Prostate gland (tissue), 2 donors: ENCODE data around the gene ZNF579. TPM values are rescaled to one million over a fixed set of nuclear protein-coding genes. Genes with fewer than 3 reads are reported as not detected.
"Not testable (repeated sequence)": the region's sequence is repeated elsewhere in the genome, so short reads cannot be mapped to it uniquely, and the experiment has no call there.

Experiments used
- DNase-seq: peaks from one replicate; pipeline ENCODE4 v3.0.0-alpha.2; 2019; ENCODE audit warnings: low spot score
- H3K27ac ChIP-seq, 2 donors: fragments of 200-600 bp; sonication (generic); 2 replicates each; pipeline ENCODE4 v1.5.1; 2017 to 2019
- H3K27me3 ChIP-seq: fragments of 200-600 bp; sonication (generic); replicated peaks from 2 replicates; pipeline ENCODE4 v1.5.1; 2019; ENCODE audit not compliant: insufficient read depth
- H3K36me3 ChIP-seq, 2 donors: fragments of 200-600 bp; sonication (generic); 1 replicate in 1 of 2; 2 replicates in 1 of 2; pipeline versions ENCODE4 v1.5.1 to v1.8.1; 2017 to 2019
- H3K4me1 ChIP-seq: fragments of 200-600 bp; sonication (generic); replicated peaks from 2 replicates; pipeline ENCODE4 v1.5.1; 2019
- H3K4me3 ChIP-seq, 2 donors: fragments of 200-600 bp; sonication (generic); 2 replicates each; pipeline ENCODE4 v1.5.1; 2017 to 2019
- H3K9me3 ChIP-seq: fragments of 200-600 bp; sonication (generic); 2 replicates; pipeline ENCODE4 v1.5.1; 2017
- CTCF ChIP-seq, 4 experiments: fragments of 200-600 bp in 2 of 4; fragments of 450-650 bp in 2 of 4; sonication (generic) in 2 of 4; IDR thresholded peaks; 1 replicate in 3 of 4; 2 replicates in 1 of 4; pipeline ENCODE4 v1.5.1; 2016 to 2019; ENCODE audit warnings: antibody characterized with exemption in 4 of 4, mild to moderate bottlenecking in 2 of 4, moderate library complexity in 2 of 4
- POLR2A ChIP-seq: fragments of 450-650 bp; IDR thresholded peaks from one replicate; pipeline ENCODE4 v1.6.1; 2016; ENCODE audit warnings: antibody characterized with exemption, mild to moderate bottlenecking
- POLR2AphosphoS5 ChIP-seq: sonication (generic); formaldehyde crosslinking; IDR thresholded peaks from one replicate; pipeline ENCODE4 v1.6.1; 2017; ENCODE audit warnings: antibody characterized with exemption
- WGBS: methylation state at CpG from one replicate; pipeline ENCODE4 v1.1.5; 2018; 5-methylcytosine and 5-hydroxymethylcytosine counted together
- intact Hi-C: fragments of 100-400 bp; cut with DNase I; formaldehyde crosslinking; loops from one replicate; pipeline ENCODE4 v1.14.2; 2022
- total RNA-seq, 2 donors: library from RNA; depleted of rRNA; stranded (reverse); fragments of >200 nt; gene quantifications; one replicate each; pipeline ENCODE4 v1.1.0, GENCODE V29; 2016

The ZNF579 gene
- total RNA-seq, 2 donors from 2014 or later, result 8.7 to 10.8 TPM

GRCh38 chr19:55584871-55585270 is 4.2 kb upstream of the ZNF579 start:
- WGBS, result 79% methylated on average over 11 of the region's 11 CpGs
- Histone ChIP-seq H3K4me1 (peaks cover 14% of the 10 kb centered on the region), H3K27me3 (no peaks in the 10 kb centered on the region), H3K9me3 (no peaks in the 10 kb centered on the region), H3K4me3 (no peak overlapping the region), H3K36me3 (no peaks in the 10 kb centered on the region), H3K27ac (no peak overlapping the region)
- intact Hi-C loops, result loop anchor here (5.0 kb wide), 1 partner anchor 68 kb away; no protein-coding TSS in a partner anchor
- DNase-seq, result no peak
- no peak for TF ChIP-seq POLR2AphosphoS5
- no peak for TF ChIP-seq CTCF (IDR thresholded peaks at IDR 0.05)
- no peak for TF ChIP-seq POLR2A

DNA sequence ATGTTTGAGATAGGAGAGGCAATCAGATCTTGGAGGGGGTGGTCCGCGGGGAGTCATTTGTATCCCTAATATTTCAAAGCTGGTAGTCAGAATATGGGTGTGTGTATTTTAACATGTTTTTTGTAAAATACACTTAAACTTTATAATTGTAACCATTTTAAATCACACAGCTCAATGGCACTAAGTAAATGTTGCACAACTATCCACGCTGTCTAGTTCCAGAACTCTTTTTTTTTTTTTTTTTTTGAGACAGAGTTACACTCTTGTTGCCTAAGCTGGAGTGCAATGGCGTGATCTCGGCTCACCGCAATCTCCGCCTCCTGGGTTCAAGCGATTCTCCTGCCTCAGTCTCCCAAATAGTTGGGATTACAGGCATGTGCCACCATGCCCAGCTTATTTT is 3.2 kb upstream of the ZNF579 start:
- not testable (repeated sequence) for H3K27ac ChIP-seq, H3K4me3 ChIP-seq, DNase-seq, H3K27me3 ChIP-seq, H3K9me3 ChIP-seq, H3K36me3 ChIP-seq
- 80% methylated on average over 8 of the region's 8 CpGs for WGBS
- peaks cover 18% of the 10 kb centered on the region for H3K4me1 ChIP-seq
- intact Hi-C loops, result loop anchor here (5.0 kb wide), 1 partner anchor 67 kb away; no protein-coding TSS in a partner anchor

- not testable (repeated sequence) for DNase-seq, H3K9me3 ChIP-seq, H3K36me3 ChIP-seq, H3K4me3 ChIP-seq, H3K27me3 ChIP-seq
- 61% methylated on average over 4 of the region's 4 CpGs for WGBS
- intact Hi-C loops, result loop anchor here (5.0 kb wide), 1 partner anchor 65 kb away; no protein-coding TSS in a partner anchor
- Histone ChIP-seq H3K27ac (peak overlapping the region; percentile 61 to 88), H3K4me1 (peaks cover 18% of the 10 kb centered on the region)
Observed at GRCh38 chr19:55582284-55582683, 1.6 kb upstream of the ZNF579 start.

- Histone ChIP-seq H3K27me3 (no peaks in the 10 kb centered on the region), H3K4me1 (peaks cover 14% of the 10 kb centered on the region), H3K4me3 (peak overlapping the region in 1 of 2 donors; percentile 86), H3K36me3 (peaks cover 0 to 7% of the 10 kb centered on the region in 2 donors), H3K9me3 (no peaks in the 10 kb centered on the region), H3K27ac (peak overlapping the region; percentile 61 to 88)
- intact Hi-C loops, result loop anchor here (5.0 kb wide), 1 partner anchor 65 kb away; no protein-coding TSS in a partner anchor
- no peak for TF ChIP-seq POLR2AphosphoS5
- TF ChIP-seq POLR2A, result no peak
- no peak for TF ChIP-seq CTCF (IDR thresholded peaks at IDR 0.05)
- 8% methylated on average over 6 of the region's 6 CpGs for WGBS
- DNase-seq, result no peak
Observed at GRCh38 chr19:55581823-55582223, 1.2 kb upstream of the ZNF579 start.

DNA sequence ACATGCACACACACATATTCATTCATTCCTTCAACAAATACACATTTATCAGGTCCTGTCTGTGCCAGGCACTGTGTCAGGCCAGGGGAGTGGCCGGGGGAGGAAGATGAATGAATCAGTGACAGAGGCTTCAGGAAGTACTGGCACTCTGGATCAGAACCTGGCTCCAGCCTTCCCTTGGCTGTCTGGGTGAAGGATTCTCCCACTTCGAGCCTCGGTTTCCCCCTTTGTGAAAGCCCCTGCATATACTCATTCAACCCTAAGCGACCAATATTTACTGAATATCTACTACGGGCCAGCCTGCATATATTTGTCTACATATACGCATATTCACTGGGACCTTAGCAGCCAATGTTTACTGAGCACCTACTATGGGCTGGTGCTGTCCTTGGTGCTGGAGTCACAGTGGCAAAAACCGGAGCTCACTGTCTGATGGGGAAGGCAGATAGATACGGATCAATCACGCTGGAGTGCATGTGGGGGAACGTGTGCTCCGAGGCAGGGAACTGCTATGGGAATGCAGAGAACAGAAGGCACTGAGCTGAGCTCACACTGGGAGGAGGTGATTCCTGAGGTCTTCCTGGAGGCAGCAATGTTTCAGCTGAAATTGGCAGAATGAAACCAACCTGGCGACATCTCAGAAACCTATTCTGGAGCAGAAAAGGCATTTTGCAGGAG is 636 bp upstream of the ZNF579 start:
- intact Hi-C loops, result loop anchor here (5.0 kb wide), 1 partner anchor 64 kb away; no protein-coding TSS in a partner anchor
- DNase-seq, result no peak
- no peaks in the 10 kb centered on the region for H3K27me3 ChIP-seq
- peak overlapping the region; percentile 86 to 97 for H3K4me3 ChIP-seq
- peaks cover 0 to 7% of the 10 kb centered on the region in 2 donors for H3K36me3 ChIP-seq
- H3K27ac ChIP-seq, result peak overlapping the region; percentile 88 to 94
- 26% methylated on average over 12 of the region's 12 CpGs for WGBS
- TF ChIP-seq CTCF (IDR thresholded peaks at IDR 0.05) (no peak), POLR2AphosphoS5 (no peak), POLR2A (no peak)
- H3K4me1 ChIP-seq, result peaks cover 14% of the 10 kb centered on the region
- no peaks in the 10 kb centered on the region for H3K9me3 ChIP-seq
